HUES6 (cell line): Measurements from ENCODE around the gene AGRN.
"Not testable (repeated sequence)": the region's sequence is repeated elsewhere in the genome, so short reads cannot be mapped to it uniquely, and the experiment has no call there.

Source experiments
- H3K27ac ChIP-seq: 2 replicates; pipeline ENCODE4 v1.7.0; 2013; ENCODE audit warnings: low read depth, mild to moderate bottlenecking, low read length, inconsistent platforms
- H3K27me3 ChIP-seq: 2 replicates; pipeline ENCODE4 v1.6.1; 2013; ENCODE audit warnings: low read length; ENCODE audit not compliant: control insufficient read depth, insufficient read depth
- H3K36me3 ChIP-seq: 2 replicates; pipeline ENCODE4 v1.6.1; 2013; ENCODE audit warnings: low read length; ENCODE audit not compliant: control insufficient read depth, insufficient read depth
- H3K4me1 ChIP-seq: 2 replicates; pipeline ENCODE4 v1.6.1; 2013; ENCODE audit warnings: low read length; ENCODE audit not compliant: control insufficient read depth, insufficient read depth
- H3K4me3 ChIP-seq: 2 replicates; pipeline ENCODE4 v1.5.1; 2013; ENCODE audit warnings: low read depth, low read length
- H3K9ac ChIP-seq: one replicate; pipeline ENCODE4 v1.6.1; 2013; ENCODE audit warnings: mild to moderate bottlenecking, low read length
- H3K9me3 ChIP-seq: 2 replicates; pipeline ENCODE4 v1.6.1; 2013; ENCODE audit warnings: low read depth, low read length; ENCODE audit not compliant: control insufficient read depth, insufficient read depth

The AGRN gene

DNA sequence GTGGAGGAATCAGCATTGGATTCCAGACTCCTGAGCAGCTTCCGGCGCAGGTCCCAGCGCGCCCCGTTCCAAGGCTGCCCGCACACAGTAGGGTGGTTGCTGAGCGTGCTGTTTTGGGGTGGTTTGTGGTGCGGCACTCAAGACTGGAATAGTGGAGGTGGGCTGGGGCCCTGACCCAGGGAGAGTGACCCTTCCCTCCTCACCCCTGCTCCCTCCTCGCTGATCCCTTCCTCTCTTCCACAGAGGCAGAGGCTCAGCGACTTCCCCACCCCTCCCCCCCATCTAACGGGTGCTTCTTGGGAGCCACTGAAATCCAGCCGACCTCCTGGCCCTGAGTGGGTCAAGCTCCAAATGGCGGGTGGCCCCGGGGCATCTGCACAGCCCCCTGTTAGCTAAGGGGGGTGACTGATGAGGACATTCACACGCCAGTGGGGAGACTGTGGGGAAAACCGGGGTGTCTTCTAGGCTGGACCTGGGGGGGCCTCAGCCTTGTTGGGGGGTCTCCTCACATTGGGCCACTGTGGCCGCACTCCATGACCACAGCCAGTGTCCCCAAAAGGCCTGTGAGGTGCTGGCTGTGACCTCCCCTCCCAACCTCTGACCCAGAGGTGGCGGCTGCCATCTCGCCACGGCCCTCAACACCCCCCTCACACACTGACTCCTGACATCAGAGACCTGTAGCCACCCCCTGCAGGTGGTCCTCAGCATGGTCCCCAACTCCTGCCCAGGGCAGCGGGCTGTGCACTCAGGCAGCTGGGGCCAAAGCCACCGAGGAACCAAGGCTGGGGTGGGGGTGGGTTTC lies 16.1 kb upstream of the AGRN start:
- Histone ChIP-seq H3K4me1 (peaks cover 35% of the 10 kb centered on the region), H3K36me3 (no peaks in the 10 kb centered on the region), H3K27ac (no peak overlapping the region), H3K9ac (no peak overlapping the region), H3K4me3 (no peak overlapping the region), H3K9me3 (no peaks in the 10 kb centered on the region), H3K27me3 (peaks cover 52% of the 10 kb centered on the region)

DNA sequence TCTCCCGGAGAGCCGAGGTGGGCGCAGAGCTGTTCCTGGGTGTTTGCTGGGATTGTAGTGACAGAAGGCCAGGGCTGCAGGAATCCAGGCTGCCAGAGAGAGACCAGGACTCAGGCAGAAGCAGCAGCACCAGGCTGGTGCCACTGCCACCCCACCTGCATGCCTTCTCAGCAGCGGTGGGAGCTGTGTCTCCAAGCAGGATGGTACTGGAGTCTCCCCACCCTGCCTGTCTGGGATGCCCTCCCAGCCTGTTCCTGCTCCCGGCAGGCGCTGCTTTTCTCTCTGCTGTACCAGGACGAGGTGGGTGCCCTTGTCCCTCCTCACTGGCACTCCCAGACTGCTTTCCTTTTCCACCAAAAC lies 15.5 kb upstream of the AGRN start:
- no peak overlapping the region for H3K9ac ChIP-seq
- no peaks in the 10 kb centered on the region for H3K36me3 ChIP-seq
- no peak overlapping the region for H3K4me3 ChIP-seq
- H3K27ac ChIP-seq = no peak overlapping the region
- H3K4me1 ChIP-seq = peaks cover 35% of the 10 kb centered on the region
- peaks cover 50% of the 10 kb centered on the region for H3K27me3 ChIP-seq
- H3K9me3 ChIP-seq = no peaks in the 10 kb centered on the region

DNA sequence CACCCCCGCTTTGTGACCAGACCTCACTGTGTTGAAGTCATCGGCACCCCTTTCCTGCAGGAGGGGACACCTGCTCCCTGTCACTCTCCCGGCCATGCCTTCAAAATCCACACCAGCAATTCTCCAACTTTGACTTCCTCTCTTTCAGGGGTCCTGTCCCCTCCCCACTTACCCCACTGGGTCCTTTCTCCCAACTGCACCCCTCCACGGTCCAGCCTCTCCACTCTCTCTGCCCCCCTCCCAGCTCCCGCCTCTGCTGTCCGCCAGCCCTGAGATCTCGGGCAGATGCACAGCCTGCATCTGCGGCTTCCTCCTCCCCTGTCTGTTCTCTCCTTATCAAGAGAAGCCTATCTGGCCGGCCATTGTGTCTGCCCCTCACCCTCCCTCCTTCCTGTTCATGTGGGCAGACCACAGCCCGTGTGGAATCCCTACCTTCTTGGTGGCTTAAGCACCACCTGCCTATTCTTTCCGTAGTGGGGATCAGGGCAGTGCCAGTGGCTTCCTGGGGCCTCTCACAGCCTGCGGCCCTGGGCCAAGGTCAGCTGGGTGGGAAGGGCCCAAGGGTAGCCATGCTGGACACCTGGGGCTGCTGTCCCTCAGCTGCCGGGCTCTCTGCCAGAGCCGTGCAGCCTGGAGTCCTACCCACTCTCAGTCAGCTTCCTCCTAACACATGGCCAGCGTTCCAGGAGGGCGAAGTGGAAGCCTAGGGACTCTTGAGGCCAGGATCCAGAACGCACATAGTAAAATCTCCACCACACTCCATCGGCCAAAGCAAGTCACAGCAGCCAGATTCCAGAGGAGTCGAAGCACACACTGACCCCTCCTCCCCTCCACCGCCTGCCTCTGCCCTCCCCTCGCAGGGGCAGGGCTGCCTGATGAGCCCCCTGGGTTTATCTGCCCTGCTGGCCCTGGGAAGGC lies 14.9 kb upstream of the AGRN start:
- H3K4me1 ChIP-seq = peaks cover 35% of the 10 kb centered on the region
- no peak overlapping the region for H3K4me3 ChIP-seq
- no peaks in the 10 kb centered on the region for H3K36me3 ChIP-seq
- peaks cover 43% of the 10 kb centered on the region for H3K27me3 ChIP-seq
- no peak overlapping the region for H3K9ac ChIP-seq
- H3K9me3 ChIP-seq = no peaks in the 10 kb centered on the region
- no peak overlapping the region for H3K27ac ChIP-seq

DNA sequence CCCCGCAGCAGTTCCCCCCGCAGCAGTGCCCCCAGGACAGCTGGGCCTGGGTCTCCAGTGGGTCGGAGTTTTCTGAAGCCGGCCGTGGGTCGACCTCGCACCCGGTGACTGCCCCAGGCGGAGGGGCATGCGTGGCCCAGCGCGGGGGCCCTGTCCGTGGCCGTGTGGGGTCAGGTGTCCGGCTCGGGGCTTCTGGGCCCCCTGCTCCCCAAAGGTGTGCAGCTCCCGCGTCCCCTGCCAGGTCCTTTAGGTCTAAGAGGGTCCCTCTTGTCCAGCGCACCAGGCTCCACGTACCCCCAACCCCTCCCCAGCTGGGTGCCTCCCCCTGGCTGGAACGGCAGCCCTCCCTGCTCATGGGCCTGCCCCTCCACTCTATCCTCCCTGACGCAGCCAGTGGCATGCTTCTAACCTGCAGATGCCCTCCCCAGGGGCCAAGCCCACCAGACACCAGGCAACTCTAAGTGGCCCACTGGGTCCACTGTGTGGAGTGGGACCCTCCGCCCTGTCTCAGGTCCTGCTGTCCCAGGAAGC lies 14.1 kb upstream of the AGRN start:
- no peak overlapping the region for H3K27ac ChIP-seq
- no peak overlapping the region for H3K4me3 ChIP-seq
- H3K4me1 ChIP-seq = peaks cover 35% of the 10 kb centered on the region
- no peak overlapping the region for H3K9ac ChIP-seq
- H3K36me3 ChIP-seq = no peaks in the 10 kb centered on the region
- H3K9me3 ChIP-seq = no peaks in the 10 kb centered on the region
- peaks cover 35% of the 10 kb centered on the region for H3K27me3 ChIP-seq

DNA sequence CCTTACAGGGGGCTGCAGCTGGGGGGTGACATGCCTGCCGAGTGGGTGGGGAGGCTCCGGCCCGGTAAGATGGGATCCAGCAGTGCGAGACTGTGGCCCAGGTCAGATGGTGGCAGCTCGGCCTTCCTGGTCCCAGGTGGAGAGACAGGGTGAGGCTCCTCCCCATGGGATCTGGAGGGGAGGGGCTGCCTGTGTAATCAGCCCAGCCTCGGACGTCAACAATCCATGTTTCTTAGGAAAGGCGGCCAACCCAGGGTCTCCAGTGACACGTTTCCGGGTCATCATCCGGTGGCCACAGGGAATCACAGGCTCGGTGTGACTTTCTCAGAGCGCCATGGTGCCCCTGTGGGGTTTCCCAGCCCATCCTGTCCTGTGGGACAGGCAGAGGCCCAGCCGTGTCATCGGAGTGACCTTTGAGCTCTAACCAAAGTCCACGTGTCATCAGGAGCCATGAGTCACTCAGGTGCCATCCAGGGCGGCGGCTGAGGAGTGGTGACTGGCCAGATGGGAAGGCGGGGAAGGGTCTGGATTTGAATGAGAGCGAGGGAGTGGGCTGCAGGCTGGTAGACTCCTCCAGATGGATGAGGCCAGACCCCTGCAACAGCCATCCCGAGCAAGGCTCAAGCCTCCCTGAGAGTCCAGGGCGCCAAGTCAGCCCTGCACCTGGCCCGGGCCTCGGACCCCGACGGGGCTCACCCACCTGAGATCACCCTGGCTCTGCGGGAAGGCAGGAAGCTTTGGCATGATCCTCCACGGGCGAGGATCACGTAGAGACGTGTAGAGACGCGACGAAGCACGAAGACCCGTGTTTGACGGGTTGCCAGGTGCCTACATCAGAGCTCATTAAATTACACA lies 13.4 kb upstream of the AGRN start:
- Histone ChIP-seq H3K27ac (no peak overlapping the region), H3K4me1 (peaks cover 35% of the 10 kb centered on the region), H3K4me3 (no peak overlapping the region), H3K9me3 (no peaks in the 10 kb centered on the region), H3K36me3 (no peaks in the 10 kb centered on the region), H3K27me3 (peaks cover 28% of the 10 kb centered on the region), H3K9ac (peak overlapping the region; percentile 48)

DNA sequence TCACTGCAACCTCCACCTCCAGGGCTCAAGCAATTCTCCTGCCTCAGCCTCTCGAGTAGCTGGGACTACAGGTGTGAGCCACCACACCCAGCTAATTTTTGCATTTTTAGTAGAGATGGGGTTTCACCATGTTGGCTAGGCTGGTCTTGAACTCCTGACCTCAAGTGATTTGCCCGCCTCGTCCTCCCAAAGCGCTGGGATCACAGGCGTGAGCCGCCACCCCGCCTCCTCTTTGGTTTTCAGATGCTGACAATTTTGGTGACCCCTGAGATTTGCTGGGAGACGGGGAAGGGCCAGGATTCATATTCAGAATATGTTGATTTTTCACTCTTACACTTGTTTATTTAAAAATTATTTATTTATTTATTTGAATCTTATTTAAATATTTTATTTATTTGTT lies 9.8 kb upstream of the AGRN start:
- not testable (repeated sequence) for H3K9ac ChIP-seq, H3K27me3 ChIP-seq, H3K27ac ChIP-seq, H3K36me3 ChIP-seq, H3K4me3 ChIP-seq, H3K9me3 ChIP-seq
- H3K4me1 ChIP-seq = peaks cover 35% of the 10 kb centered on the region

DNA sequence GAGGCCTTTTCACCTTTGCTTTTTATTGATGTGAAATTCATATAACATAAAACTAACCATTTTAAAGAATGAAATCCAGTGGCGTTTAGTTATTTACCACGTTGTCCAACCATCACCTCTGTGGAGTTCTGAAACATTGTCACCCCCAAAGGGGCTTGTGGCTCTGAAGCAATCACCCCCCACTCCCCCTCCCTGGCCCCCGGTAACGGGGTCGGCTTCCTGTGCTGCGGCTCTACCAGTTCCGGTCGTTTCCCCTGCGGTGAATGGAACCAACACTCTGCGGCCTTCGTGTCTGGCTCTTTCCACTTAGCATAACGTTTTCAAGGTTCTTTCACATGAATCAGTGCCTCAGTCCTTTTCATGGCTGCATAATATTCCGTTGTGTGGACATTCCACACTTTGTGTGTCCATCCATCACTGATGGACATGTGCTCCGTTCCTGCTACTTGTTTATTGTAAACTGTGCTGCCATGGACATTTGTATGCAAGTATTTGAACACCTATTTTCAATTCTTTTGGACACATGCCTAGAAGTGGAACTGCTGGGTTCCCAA lies 8.4 kb upstream of the AGRN start:
- Histone ChIP-seq H3K4me1 (peaks cover 22% of the 10 kb centered on the region), H3K4me3 (no peak overlapping the region)

DNA sequence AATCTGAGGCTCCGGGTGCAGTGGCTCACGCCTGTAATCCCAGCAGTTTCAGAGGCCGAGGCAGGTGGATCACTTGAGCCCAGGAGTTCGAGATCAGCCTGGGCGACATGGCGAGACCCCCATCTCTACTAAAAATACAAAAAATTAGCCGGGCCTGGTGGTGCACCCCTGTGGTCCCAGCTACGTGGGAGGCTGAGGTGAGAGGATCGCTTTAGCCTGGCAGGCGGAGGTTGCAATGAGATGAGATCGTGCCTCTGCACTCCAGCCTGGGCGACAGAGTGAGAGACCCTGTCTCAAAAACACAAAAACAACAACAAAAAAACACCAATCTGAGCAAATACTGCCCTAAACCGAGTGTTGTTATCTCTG lies 7.2 kb upstream of the AGRN start:
- not testable (repeated sequence) for H3K27me3 ChIP-seq, H3K36me3 ChIP-seq, H3K9me3 ChIP-seq
- H3K4me1 ChIP-seq = peaks cover 20% of the 10 kb centered on the region
- peak overlapping the region; percentile 81 for H3K4me3 ChIP-seq
- H3K27ac ChIP-seq = peak overlapping the region; percentile 56; the same call in 1 of the 2 replicates
- peak overlapping the region; percentile 57 for H3K9ac ChIP-seq

More for the DNA sequence above, 8.4 kb upstream of the AGRN start:
- H3K27me3 ChIP-seq = 0 out of 2 replicates have a peak, but pooled peaks cover 3% of the 10 kb centered on the region
- H3K9me3 ChIP-seq = no peaks in the 10 kb centered on the region
- H3K9ac ChIP-seq = no peak overlapping the region
- no peaks in the 10 kb centered on the region for H3K36me3 ChIP-seq
- no peak overlapping the region for H3K27ac ChIP-seq

DNA sequence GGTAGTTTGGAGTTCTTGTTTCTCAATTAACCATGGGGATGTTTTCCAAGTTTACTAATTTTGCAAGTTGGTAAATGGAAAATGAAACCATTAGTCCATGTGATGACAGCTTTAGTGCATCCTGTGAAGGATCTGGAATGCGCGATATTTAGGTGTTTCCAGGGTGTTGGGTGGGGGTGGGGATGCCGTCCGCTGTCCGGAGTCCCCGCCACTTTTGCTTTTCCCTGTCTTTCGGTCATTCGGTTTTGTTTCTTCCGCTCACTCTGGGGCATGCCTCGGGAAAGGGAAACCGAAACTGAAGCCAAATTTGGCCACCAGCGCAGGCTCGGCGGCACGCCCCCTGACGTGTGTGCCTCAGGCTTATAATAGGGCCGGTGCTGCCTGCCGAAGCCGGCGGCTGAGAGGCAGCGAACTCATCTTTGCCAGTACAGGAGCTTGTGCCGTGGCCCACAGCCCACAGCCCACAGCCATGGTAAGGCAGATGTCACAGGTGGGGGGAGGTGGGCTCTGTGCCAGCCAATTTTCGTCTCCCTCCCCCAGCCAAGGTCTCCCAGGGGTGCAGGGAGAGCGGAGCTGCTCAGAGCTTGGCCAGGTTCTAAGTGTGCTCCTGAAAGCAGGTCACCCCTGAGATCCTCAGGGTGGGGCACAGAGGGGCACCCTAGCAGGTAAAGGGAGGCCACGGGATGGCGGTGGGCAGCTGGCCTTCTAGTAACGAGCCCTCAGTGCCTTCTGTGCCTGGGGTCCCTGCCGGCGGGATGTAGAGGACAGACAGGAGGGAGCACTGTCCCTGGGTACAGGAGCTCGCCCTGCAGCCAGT lies 6.6 kb upstream of the AGRN start, which contains the start of gene ISG15:
Gene ISG15, plus strand, starts transcription at position 393 of the 817 bp plus-strand sequence. Its CDS starts 77 bp downstream, at position 470.
- H3K9me3 ChIP-seq = no peaks in the 10 kb centered on the region
- 0 out of 2 replicates have a peak, but pooled peaks cover 3% of the 10 kb centered on the region for H3K27me3 ChIP-seq
- no peaks in the 10 kb centered on the region for H3K36me3 ChIP-seq
- H3K4me1 ChIP-seq = peaks cover 20% of the 10 kb centered on the region
- H3K4me3 ChIP-seq = peak within 1 kb of the TSS; percentile 81
- peak within 1 kb of the TSS; percentile 80 for H3K9ac ChIP-seq
- H3K27ac ChIP-seq = peak within 1 kb of the TSS; percentile 56; the same call in 1 of the 2 replicates
